ENCODE measurements around the gene JAG1.

Gene JAG1

DNA sequence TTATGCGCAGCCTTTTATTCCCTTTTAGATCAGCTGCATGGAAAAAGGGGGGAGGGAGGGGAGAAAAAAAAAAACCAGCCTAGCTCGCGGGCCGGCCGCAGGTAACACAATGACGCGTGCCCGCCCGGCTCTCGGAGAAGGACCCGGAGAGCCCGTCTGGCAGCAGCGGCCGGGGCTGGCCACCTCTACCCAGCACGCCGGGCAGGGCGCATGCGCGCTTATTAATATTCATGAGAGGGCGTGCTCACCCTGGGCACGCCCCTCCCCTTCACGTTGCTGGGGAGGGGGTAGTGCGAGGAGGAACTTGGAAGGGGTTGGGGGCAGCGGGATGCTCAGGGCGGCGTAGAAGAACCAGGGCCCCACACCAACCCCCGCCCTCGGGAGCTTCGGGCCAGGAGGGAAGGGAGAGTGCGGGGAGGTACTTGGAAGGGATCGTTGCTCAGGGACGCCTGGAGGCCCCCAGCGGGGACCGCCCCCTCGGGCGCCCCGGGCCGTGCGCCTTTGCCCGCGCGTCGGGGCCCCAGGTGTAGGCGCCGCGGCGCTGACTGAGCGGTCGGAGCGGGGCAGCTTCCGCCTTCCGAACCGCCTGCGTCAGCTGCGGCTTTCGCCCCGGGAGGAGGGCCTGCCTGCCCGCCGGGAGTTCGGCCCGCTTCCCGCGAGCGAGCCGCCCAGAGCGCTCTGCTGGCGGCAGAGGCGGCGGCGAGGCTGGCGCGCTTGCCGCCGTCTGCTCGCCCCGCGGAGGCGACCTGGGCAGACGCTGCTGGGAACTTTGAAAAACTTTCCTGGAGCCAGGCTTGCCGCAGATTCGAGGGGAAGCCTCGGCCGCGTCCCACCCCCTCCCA is at the start of gene JAG1:
Gene JAG1 (minus strand): TSS at position 158 of the 842 bp plus-strand sequence. CDS start 469 bp downstream, outside the sequence.
- H3K4me3 Mint-ChIP-seq: peak within 1 kb of the TSS; percentile 91 to 92
- H3K27me3 Mint-ChIP-seq: peaks cover 64 to 82% of the 10 kb centered on the region in 2 donors
- H3K36me3 Mint-ChIP-seq: no peaks in the 10 kb centered on the region
- ATAC-seq (replicated peaks): peak; percentile 76 to 79
- DNase-seq: peak; percentile 71
- H3K4me1 Mint-ChIP-seq: peaks cover 31 to 48% of the 10 kb centered on the region in 2 donors
- peak within 1 kb of the TSS; percentile 91 for H3K27ac Mint-ChIP-seq
- peaks cover 0 to 1% of the 10 kb centered on the region in 2 donors for H3K9me3 Mint-ChIP-seq

DNA sequence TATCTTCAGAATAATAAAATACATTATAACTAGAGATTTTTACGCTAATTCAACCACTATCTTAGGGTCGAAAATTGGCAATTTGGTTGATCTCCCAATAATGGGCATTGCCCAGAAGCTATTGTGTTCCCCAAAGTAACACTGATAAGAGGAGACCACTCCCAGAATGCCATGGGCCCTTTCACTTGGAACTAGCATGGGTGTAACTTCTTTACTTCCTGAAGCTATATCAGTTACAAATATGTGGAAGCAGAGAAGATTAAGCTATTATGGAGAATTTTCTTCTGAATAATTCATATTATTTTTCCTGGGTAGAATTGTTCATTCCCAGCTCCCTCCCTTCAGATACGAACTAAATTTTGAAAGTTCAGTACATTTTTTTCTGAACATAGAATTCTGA is 48.2 kb upstream of the JAG1 start:
- peaks cover 21 to 41% of the 10 kb centered on the region in 2 donors for H3K27me3 Mint-ChIP-seq
- H3K36me3 Mint-ChIP-seq: no peaks in the 10 kb centered on the region
- ATAC-seq (replicated peaks) (no peak), DNase-seq (no peak)
- H3K27ac Mint-ChIP-seq: no peak overlapping the region
- no peaks in the 10 kb centered on the region for H3K4me1 Mint-ChIP-seq
- peaks cover 0 to 2% of the 10 kb centered on the region in 2 donors for H3K9me3 Mint-ChIP-seq
- H3K4me3 Mint-ChIP-seq: no peak overlapping the region

DNA sequence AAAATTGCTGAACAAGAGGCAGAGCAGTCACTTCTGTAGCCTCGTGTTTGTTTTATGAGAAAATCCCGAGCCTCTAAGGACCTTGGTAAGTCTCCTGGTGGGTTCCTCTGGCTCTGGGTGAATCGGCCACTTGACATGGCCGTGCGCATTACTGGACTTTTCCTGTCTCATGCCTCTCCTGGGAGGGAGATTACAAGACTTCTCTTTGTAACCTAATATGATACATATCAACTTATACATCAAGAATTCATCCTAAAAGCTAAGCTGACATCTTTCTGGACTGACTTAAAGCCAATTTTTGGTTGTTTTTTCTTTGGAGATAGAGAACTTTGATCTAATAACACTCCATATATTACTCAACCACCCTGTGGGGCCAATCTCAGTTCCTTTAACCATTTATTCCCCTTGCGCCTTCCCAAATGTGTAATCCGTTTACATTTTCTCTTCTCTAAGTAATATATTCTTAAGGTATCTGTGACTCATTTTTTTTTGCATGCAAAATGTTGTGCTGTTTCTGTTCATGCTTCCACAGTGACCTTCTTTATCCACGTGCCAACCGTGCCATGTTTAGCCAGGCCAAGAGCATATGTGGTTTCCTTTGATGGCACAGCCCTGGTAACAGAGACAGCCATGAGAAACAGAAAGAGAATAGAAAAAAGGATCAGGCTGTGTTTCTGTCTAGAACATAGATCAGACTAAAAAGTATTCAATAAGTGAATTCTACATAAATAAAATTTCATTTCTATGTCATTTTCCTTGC is 47.5 kb upstream of the JAG1 start:
- Mint-ChIP-seq H3K4me1 (no peaks in the 10 kb centered on the region), H3K27ac (peak overlapping the region; percentile 47), H3K9me3 (peaks cover 0 to 2% of the 10 kb centered on the region in 2 donors), H3K27me3 (peaks cover 22 to 42% of the 10 kb centered on the region in 2 donors), H3K4me3 (no peak overlapping the region), H3K36me3 (no peaks in the 10 kb centered on the region)
- ATAC-seq (replicated peaks) (no peak), DNase-seq (no peak)

DNA sequence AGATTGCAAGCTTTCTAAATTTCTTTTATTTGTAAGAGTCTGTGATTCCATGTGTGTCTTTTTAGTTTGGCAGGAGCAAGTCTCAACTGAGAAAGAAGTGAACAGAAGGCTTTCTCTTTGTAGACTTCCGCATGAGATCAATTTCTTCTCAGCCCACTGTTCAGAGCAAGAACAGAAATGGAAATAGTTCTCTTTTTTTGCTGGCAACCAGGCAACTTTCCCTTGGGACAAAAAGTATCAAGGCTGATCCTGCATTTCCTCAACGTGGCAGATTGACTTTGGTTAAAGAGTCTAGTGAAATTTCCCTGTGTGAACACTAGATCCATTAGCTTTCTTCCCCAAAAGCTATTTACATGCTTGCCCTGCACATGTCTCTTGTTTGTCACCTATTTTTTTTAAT is 46.8 kb upstream of the JAG1 start:
- DNase-seq (no peak), ATAC-seq (replicated peaks) (no peak)
- H3K27ac Mint-ChIP-seq: no peak overlapping the region
- H3K9me3 Mint-ChIP-seq: no peaks in the 10 kb centered on the region
- H3K4me3 Mint-ChIP-seq: no peak overlapping the region
- peaks cover 22 to 36% of the 10 kb centered on the region in 2 donors for H3K27me3 Mint-ChIP-seq
- no peaks in the 10 kb centered on the region for H3K36me3 Mint-ChIP-seq
- no peaks in the 10 kb centered on the region for H3K4me1 Mint-ChIP-seq

DNA sequence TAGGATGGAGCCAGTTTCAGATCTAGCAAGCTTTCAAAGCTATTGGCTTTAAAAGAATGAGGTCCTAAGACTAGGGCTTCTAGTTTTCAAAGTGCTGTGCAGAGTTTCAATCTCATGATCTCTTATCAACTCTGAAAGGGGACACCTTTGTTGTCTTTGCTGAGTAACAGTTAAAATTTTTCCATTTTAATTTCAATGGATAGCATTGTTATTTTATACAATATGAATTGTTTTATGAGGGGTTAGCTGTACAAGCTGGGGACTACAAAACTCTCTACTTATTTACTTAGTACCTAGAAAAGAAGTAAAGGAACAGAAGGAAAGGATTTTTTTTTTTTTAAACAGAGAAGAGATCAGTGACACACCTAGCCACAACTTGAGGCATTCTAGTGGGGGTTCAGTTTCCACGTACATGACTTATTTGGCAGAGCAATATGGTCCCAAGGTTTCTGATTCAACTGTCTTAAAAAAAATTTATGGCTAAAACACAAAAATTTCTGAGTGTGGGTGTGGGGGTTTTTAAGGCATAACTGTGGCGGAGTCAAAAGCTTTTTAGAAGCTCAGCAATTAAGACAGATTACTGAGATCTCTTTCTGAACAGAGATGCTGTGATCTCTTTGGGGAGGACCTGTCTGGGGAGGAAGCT is 46.1 kb upstream of the JAG1 start:
- ATAC-seq (replicated peaks): no peak
- Mint-ChIP-seq H3K36me3 (no peaks in the 10 kb centered on the region), H3K9me3 (no peaks in the 10 kb centered on the region), H3K27me3 (peaks cover 22 to 36% of the 10 kb centered on the region in 2 donors), H3K4me1 (no peaks in the 10 kb centered on the region), H3K4me3 (no peak overlapping the region), H3K27ac (no peak overlapping the region)
- no peak for DNase-seq

DNA sequence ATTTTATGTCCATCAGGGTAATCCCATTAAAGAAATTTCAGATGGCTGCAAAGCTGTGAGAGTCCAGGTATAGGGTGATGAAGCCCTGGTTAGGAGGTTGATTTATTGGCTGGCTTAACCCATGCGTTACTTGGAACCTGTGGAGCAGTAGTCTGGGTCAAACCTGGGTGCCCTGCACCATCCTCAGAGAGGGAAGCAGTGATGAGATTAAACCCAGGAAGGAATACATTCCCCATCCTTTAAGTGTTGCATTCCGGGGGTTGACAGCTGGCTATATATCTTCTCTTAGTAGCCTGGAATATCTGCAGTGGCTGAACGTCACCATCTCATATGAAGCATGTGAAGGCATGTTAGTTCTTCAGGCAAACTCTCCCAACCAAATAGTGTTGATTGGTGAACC is 44.9 kb upstream of the JAG1 start:
- Mint-ChIP-seq H3K9me3 (no peaks in the 10 kb centered on the region), H3K27me3 (peaks cover 22 to 36% of the 10 kb centered on the region in 2 donors), H3K4me3 (no peak overlapping the region), H3K27ac (no peak overlapping the region), H3K36me3 (no peaks in the 10 kb centered on the region), H3K4me1 (no peaks in the 10 kb centered on the region)
- DNase-seq (no peak), ATAC-seq (replicated peaks) (no peak)

DNA sequence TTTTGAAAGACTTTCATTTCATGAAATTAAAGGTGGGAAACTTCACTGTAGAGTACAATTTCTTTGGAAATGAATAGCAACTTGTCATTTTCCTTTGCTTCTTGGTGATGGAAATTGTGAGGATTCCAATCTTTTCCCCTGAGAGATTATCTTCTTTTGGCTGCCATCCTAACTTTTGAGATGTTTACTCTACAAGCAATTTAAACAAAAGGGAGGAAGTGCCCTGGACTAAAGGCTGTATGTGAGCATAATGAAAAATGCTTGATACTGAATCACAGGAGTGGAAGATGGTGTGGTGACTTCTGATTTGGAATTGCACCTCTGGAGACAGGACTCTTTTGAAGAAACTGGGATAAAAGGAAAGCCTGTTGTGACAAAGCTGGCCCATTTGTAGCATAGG is 43.1 kb upstream of the JAG1 start:
- DNase-seq (no peak), ATAC-seq (replicated peaks) (no peak)
- Mint-ChIP-seq H3K27ac (no peak overlapping the region), H3K9me3 (no peaks in the 10 kb centered on the region), H3K4me1 (no peaks in the 10 kb centered on the region), H3K36me3 (no peaks in the 10 kb centered on the region), H3K27me3 (peaks cover 13 to 28% of the 10 kb centered on the region in 2 donors), H3K4me3 (no peak overlapping the region)

DNA sequence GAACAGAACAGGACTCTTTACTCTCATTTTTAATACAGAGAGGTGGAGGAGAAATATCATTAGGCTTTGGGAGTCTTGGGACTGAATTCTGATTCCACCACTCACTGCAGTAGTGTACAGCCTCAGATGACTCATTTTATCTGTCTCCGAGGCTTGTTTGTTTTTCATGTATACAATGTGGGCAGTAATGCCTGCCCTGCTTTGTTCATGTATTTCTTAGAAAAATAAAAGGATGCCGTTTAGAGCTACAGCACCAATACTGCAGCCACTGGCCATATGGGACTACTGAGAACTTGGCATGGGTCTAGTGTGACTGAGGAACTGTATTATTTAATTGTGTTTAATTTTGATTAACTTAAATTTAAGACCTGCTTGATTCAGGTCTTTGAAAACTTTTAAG is 41.2 kb upstream of the JAG1 start:
- no peak for DNase-seq
- H3K36me3 Mint-ChIP-seq: no peaks in the 10 kb centered on the region
- ATAC-seq (replicated peaks): no peak
- H3K9me3 Mint-ChIP-seq: no peaks in the 10 kb centered on the region
- no peak overlapping the region for H3K4me3 Mint-ChIP-seq
- H3K27me3 Mint-ChIP-seq: peaks cover 8 to 13% of the 10 kb centered on the region in 2 donors
- no peak overlapping the region for H3K27ac Mint-ChIP-seq
- H3K4me1 Mint-ChIP-seq: no peaks in the 10 kb centered on the region

DNA sequence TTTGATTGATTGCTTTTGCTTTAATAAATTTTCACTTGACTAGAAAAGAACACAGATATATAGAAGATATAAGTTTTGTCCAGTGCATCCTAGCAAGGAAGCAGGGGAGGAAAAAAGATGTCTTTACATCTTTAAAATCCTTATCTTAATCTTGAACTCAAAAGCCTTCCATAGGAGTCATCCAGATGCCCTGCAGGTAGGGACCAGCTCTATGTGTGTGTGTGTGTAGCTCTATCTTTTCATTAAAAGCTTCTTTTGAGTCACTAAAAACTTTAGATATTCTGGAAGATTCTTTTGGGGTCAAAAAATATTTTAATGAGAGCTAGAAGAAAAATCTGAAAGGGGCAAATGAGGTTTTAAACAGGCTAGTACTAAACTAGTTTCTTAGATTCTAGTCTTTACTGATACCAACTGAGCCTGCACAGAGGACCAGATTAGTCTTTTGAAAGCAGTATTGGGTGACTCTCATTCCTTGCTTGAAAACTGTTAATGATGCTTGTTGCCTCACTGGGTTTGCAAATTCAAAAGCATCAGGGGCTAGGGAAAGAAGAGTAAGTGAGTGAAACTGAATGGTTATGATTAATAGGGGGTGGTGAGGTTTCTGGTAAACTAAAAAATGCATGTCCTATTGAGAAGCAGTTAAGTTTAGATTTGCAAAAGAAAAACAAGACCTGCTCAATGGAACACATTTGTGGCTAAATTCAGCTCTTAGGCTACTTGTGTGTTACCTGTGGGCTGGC is 40.6 kb upstream of the JAG1 start:
- Mint-ChIP-seq H3K27me3 (peaks cover 8 to 12% of the 10 kb centered on the region in 2 donors), H3K27ac (no peak overlapping the region), H3K9me3 (no peaks in the 10 kb centered on the region), H3K4me3 (no peak overlapping the region), H3K36me3 (no peaks in the 10 kb centered on the region), H3K4me1 (no peaks in the 10 kb centered on the region)
- no peak for ATAC-seq (replicated peaks)
- no peak for DNase-seq

DNA sequence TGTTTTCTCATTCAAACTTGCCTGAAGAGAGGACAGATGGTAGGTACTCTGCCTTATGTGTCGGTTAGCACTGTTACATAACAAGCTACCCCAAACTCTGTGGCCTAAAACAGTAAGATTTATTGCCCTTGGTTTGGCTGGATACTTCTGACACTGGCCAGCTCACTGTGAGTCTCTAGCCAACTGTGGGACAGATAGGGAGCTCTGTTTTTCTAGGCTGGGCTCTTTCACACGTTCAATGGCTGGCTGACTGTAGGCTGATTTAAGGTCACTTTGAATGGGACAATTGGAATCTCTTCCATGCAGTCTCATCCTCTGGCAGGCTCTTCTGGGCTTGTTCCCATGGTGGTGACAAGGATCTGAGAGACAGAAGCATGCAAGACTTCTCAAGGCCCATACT is 39.4 kb upstream of the JAG1 start:
- ATAC-seq (replicated peaks): no peak
- H3K4me1 Mint-ChIP-seq: no peaks in the 10 kb centered on the region

DNA sequence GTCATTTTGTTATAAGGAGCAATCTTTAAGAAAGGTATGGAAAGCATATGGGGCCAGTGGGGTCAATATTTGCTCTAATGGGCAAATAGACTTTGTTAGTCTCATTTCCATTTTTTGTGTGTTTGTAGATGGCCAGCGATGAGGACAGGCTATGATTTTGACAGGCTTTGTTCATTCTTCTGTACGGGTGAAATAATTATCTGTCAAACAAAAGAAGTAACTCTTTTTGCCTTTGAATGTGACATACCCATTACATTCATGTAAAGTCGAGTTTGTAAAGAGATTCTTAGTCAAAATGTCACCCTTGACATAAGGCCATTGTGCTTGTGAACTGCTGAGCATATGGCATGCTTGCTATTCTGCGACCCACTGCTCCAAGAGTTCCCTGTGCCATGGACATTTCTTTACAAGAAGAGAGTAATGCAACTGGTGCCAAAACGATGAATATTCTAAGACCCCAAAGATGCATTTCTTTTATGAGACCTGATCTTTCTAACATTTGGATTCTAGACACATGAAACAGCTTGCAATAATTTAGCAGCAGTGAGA is 38.2 kb upstream of the JAG1 start:
- DNase-seq (no peak), ATAC-seq (replicated peaks) (no peak)
- H3K36me3 Mint-ChIP-seq: no peaks in the 10 kb centered on the region
- H3K9me3 Mint-ChIP-seq: no peaks in the 10 kb centered on the region
- H3K27ac Mint-ChIP-seq: no peak overlapping the region
- no peak overlapping the region for H3K4me3 Mint-ChIP-seq
- H3K4me1 Mint-ChIP-seq: no peaks in the 10 kb centered on the region
- H3K27me3 Mint-ChIP-seq: peaks cover under 1 to 3% of the 10 kb centered on the region in 2 donors

More for the DNA sequence above, 39.4 kb upstream of the JAG1 start:
- Mint-ChIP-seq H3K27ac (no peak overlapping the region), H3K27me3 (peaks cover 4 to 8% of the 10 kb centered on the region in 2 donors), H3K36me3 (no peaks in the 10 kb centered on the region), H3K4me3 (no peak overlapping the region), H3K9me3 (no peaks in the 10 kb centered on the region)
- no peak for DNase-seq

DNA sequence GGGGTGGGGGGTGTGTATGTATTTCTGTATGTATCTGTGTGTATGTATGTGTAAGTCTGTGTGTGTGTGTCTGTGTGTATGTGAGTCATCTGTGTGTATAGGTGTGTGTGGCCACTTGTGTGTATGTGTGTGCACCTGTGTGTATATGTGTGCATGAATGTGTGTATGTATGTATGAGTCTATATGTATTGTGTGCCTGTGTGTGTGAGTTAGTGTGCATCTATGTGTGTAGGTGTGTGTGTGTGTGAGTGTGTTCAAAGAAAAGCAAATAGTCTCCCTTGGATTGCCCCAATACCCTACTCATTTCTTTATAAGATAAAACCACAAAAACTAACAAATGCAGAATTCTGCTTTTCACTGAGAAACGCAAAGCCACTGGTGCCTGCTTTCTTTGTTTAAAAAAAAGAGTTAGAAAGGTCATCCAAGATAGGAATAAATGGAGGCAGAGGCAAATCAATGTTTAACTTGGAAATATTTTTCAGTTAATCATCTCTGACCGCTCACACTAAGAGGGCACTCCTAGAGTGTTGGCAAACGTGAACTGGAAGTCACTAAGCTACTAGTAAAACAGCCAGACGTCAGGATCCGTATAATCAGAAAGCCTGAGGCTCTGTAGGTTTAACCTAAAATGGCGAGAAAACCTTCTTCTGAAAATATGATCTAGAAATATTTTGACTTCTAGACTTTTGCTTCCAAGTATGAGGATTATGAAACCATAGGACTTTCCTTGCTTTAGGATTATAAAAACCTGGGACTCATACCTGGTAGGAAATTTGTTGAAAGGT is 37.4 kb upstream of the JAG1 start:
- no peak overlapping the region for H3K4me3 Mint-ChIP-seq
- peaks cover 4% of the 10 kb centered on the region in 2 donors for H3K27me3 Mint-ChIP-seq
- no peaks in the 10 kb centered on the region for H3K9me3 Mint-ChIP-seq
- H3K36me3 Mint-ChIP-seq: no peaks in the 10 kb centered on the region
- no peaks in the 10 kb centered on the region for H3K4me1 Mint-ChIP-seq
- no peak overlapping the region for H3K27ac Mint-ChIP-seq
- ATAC-seq (replicated peaks) (no peak), DNase-seq (no peak)

DNA sequence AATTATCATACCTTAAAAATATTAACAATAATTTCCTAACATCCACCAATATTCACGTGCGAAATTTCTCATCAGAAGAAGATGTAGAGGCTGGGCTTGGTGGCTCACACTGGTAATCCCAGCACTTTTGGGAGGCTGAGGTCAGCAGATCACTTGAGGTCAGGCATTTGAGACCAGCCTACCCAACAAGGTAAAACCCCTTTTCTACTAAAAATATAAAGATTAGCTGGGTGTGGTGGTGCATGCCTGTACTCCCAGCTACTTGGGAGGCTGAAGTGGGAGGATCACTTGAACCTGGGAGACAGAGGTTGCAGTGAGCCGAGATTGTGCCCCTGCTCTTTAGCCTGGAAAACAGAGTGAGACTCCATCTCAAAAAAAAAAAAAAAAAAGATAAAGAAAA is 36.1 kb upstream of the JAG1 start:
- no peak overlapping the region for H3K4me3 Mint-ChIP-seq
- no peak for ATAC-seq (replicated peaks)
- no peak for DNase-seq
- peaks cover 5 to 6% of the 10 kb centered on the region in 2 donors for H3K27me3 Mint-ChIP-seq
- no peaks in the 10 kb centered on the region for H3K4me1 Mint-ChIP-seq
- H3K36me3 Mint-ChIP-seq: no peaks in the 10 kb centered on the region
- no peaks in the 10 kb centered on the region for H3K9me3 Mint-ChIP-seq
- no peak overlapping the region for H3K27ac Mint-ChIP-seq
